ENCODE data around the gene ARHGEF28.

The ARHGEF28 gene

GRCh38 chr5:73821003-73821402 lies 195.0 kb downstream of the ARHGEF28 start:
- H3K4me1 Mint-ChIP-seq = no peaks in the 10 kb centered on the region
- no peaks in the 10 kb centered on the region for H3K9me3 Mint-ChIP-seq

DNA sequence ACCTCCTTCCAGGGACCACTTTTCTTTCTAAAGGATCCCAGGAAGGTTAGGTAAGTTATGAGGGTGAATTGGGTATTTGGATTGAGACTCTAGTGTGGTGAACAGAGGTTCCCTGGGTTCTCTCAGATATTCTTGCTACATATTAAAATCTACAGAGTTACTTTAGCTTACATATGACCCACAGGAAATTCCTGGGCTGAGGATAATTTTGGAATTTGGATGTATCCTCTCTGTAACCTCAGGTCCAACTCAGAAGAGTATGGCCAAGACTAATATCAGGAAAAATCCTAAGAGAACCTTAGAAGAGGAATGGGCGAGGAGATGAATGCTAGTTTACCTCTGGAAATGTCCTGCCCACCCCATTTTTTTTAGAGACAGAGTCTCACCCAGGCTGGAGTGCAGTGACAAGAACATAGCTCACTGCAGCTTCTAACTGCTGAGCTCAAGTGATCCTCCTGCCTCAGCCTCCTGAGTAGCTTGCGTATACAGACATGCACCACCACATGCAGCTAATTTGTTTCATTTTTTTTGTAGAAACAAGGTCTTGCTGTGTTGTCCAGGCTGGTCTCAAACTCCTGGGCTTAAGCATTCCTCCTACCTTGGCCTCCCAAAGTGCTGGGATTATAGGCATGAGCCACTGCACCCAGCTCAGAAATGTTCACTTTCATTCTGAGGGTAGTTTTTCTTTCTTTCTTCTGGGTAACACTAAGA lies 196.4 kb downstream of the ARHGEF28 start:
- DNase-seq = no peak
- Mint-ChIP-seq H3K36me3 (ENCODE audit: low read depth) (no peaks in the 10 kb centered on the region), H3K27me3 (peaks cover 4% of the 10 kb centered on the region), H3K4me1 (no peaks in the 10 kb centered on the region), H3K9me3 (no peaks in the 10 kb centered on the region), H3K27ac (no peak overlapping the region), H3K4me3 (no peak overlapping the region)
- no peak for ATAC-seq

More at GRCh38 chr5:73821003-73821402, 195.0 kb downstream of the ARHGEF28 start:
- Mint-ChIP-seq H3K27ac (no peak overlapping the region), H3K36me3 (ENCODE audit: low read depth) (no peaks in the 10 kb centered on the region), H3K4me3 (no peak overlapping the region), H3K27me3 (peaks cover 4% of the 10 kb centered on the region)
- ATAC-seq (no peak), DNase-seq (no peak)

- Mint-ChIP-seq H3K36me3 (ENCODE audit: low read depth) (no peaks in the 10 kb centered on the region), H3K27me3 (peaks cover 4% of the 10 kb centered on the region), H3K9me3 (no peaks in the 10 kb centered on the region), H3K27ac (no peak overlapping the region), H3K4me3 (no peak overlapping the region), H3K4me1 (no peaks in the 10 kb centered on the region)
- ATAC-seq (no peak), DNase-seq (no peak)
These were observed 197.0 kb downstream of the ARHGEF28 start for GRCh38 chr5:73822989-73823339.

DNA sequence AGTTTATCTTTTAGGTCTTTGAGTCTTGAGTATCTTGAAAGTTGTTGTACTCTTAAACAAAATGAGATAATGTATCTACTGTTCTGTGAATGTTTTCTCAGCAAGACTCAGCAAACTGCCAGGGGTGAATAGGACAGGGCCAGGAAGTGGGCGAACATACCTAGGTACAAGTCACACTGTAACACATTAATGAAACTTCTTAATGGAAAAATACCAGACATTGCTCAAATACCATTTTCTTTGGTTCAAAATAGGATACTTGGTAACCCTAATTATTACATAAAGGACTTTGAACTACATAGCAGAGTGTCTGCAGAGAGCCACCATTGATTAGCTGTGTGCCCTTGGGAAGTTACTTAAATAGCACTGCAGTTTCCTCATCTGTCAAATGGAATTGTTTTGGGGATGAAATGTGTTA lies 197.5 kb downstream of the ARHGEF28 start:
- no peak overlapping the region for H3K4me3 Mint-ChIP-seq
- no peaks in the 10 kb centered on the region for H3K36me3 Mint-ChIP-seq (ENCODE audit: low read depth)
- DNase-seq (no peak), ATAC-seq (no peak)
- no peak overlapping the region for H3K27ac Mint-ChIP-seq
- no peaks in the 10 kb centered on the region for H3K4me1 Mint-ChIP-seq
- no peaks in the 10 kb centered on the region for H3K9me3 Mint-ChIP-seq
- peaks cover 5% of the 10 kb centered on the region for H3K27me3 Mint-ChIP-seq

- Mint-ChIP-seq H3K4me3 (no peak overlapping the region), H3K27me3 (peaks cover 3% of the 10 kb centered on the region), H3K27ac (no peak overlapping the region), H3K4me1 (no peaks in the 10 kb centered on the region), H3K36me3 (ENCODE audit: low read depth) (no peaks in the 10 kb centered on the region), H3K9me3 (no peaks in the 10 kb centered on the region)
- DNase-seq = no peak
- ATAC-seq = no peak
These were observed 199.2 kb downstream of the ARHGEF28 start for GRCh38 chr5:73825199-73825598.

GRCh38 chr5:73825736-73826135 lies 199.7 kb downstream of the ARHGEF28 start:
- H3K27ac Mint-ChIP-seq = no peak overlapping the region
- no peak overlapping the region for H3K4me3 Mint-ChIP-seq
- H3K4me1 Mint-ChIP-seq = no peaks in the 10 kb centered on the region
- DNase-seq = no peak
- H3K9me3 Mint-ChIP-seq = no peaks in the 10 kb centered on the region
- H3K27me3 Mint-ChIP-seq = peaks cover 3% of the 10 kb centered on the region
- no peak for ATAC-seq
- H3K36me3 Mint-ChIP-seq (ENCODE audit: low read depth) = no peaks in the 10 kb centered on the region

- no peak for ATAC-seq
- no peak for DNase-seq
- Mint-ChIP-seq H3K4me1 (no peaks in the 10 kb centered on the region), H3K4me3 (no peak overlapping the region), H3K36me3 (ENCODE audit: low read depth) (no peaks in the 10 kb centered on the region), H3K27me3 (peaks cover 3% of the 10 kb centered on the region), H3K27ac (no peak overlapping the region), H3K9me3 (no peaks in the 10 kb centered on the region)
These were observed 200.5 kb downstream of the ARHGEF28 start for GRCh38 chr5:73826301-73827105.

DNA sequence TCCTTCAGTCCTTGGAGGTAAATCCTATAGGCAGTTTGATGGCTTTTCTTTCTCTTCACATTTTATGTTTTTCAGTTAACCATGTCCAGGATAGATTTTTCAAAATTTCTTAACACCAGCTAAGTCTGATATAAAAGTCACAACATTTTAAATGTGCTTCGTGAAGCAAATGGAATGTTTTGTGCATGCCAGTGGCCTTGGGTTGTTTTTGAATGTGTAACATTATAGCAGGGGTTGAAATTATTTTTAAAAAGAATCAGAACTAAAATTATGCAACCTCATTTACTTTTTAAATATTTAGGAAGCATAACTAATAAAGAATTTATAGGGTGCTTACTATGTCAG lies 201.1 kb downstream of the ARHGEF28 start:
- Mint-ChIP-seq H3K4me1 (no peaks in the 10 kb centered on the region), H3K4me3 (no peak overlapping the region), H3K27ac (no peak overlapping the region), H3K36me3 (ENCODE audit: low read depth) (no peaks in the 10 kb centered on the region), H3K9me3 (no peaks in the 10 kb centered on the region), H3K27me3 (peaks cover 3% of the 10 kb centered on the region)
- DNase-seq (no peak), ATAC-seq (no peak)

- ATAC-seq = no peak
- Mint-ChIP-seq H3K36me3 (ENCODE audit: low read depth) (no peaks in the 10 kb centered on the region), H3K27me3 (peaks cover 3% of the 10 kb centered on the region), H3K9me3 (no peaks in the 10 kb centered on the region), H3K27ac (no peak overlapping the region), H3K4me3 (no peak overlapping the region), H3K4me1 (no peaks in the 10 kb centered on the region)
- no peak for DNase-seq
These were observed 202.5 kb downstream of the ARHGEF28 start for GRCh38 chr5:73828465-73828864.

DNA sequence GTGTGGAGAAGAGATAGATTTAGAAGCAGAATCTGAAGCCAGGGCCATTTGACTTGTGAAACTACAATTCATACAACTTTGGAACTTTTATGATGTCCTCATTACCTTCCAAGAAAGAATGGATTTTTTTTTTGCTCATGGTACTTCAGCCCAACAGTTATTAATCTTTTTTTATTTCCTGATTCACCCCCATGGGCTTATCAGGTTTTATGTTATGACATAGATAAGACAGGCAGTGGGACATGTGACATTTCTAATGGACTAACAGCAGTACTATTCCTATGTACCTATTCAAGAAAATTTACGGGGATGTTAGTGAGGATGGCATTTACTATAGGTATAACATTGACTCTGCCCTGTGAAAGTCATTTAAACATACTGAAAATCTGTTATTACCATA lies 204.7 kb downstream of the ARHGEF28 start:
- Mint-ChIP-seq H3K27ac (no peak overlapping the region), H3K27me3 (peaks cover 3% of the 10 kb centered on the region)
- no peak for ATAC-seq

DNA sequence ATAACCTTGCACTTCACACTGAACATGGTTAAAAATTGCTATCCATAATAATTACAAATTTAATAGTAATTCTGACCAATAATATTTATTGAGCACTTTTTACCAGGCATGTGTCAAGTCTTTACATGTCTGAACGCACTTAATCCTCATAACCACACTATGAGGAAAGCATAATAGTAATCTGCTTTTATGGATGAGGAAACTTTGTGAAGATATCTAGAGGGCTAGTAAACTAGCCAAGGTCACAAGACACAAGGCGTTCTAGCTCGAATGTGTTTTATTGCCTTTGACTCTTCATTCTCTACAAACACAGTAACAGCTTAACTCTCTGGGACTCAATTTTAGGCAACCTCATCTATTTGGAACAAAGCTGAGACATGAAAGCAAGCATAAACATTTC lies 205.1 kb downstream of the ARHGEF28 start:
- Mint-ChIP-seq H3K27me3 (peaks cover 7% of the 10 kb centered on the region), H3K27ac (no peak overlapping the region), H3K36me3 (ENCODE audit: low read depth) (no peaks in the 10 kb centered on the region), H3K4me1 (no peaks in the 10 kb centered on the region), H3K4me3 (no peak overlapping the region), H3K9me3 (no peaks in the 10 kb centered on the region)
- no peak for DNase-seq
- no peak for ATAC-seq

More for the DNA sequence above, 204.7 kb downstream of the ARHGEF28 start:
- no peak for DNase-seq
- no peaks in the 10 kb centered on the region for H3K36me3 Mint-ChIP-seq (ENCODE audit: low read depth)
- no peaks in the 10 kb centered on the region for H3K9me3 Mint-ChIP-seq
- H3K4me1 Mint-ChIP-seq = no peaks in the 10 kb centered on the region
- H3K4me3 Mint-ChIP-seq = no peak overlapping the region

DNA sequence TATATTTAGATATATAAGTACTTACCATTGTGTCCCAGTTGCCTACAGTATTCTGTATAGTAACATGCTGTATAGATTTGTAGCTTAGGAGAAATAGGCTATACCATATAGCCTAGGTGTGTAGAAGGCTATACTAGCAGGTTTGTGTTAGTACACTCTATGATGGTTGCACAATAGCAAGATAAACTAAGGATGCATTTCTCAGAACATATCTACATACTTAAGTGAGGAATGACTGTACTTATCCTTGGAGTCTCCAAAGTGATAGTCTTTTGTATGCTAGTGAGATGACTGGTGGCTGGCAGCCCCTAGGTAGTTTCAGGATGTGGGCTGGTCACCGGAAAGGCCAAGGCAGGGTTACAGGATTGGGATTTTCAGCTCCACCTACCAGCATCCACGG lies 208.7 kb downstream of the ARHGEF28 start:
- ATAC-seq (no peak), DNase-seq (no peak)
- H3K4me3 Mint-ChIP-seq = no peak overlapping the region
- no peaks in the 10 kb centered on the region for H3K9me3 Mint-ChIP-seq
- H3K27ac Mint-ChIP-seq = no peak overlapping the region
- no peaks in the 10 kb centered on the region for H3K4me1 Mint-ChIP-seq
- no peaks in the 10 kb centered on the region for H3K36me3 Mint-ChIP-seq (ENCODE audit: low read depth)
- H3K27me3 Mint-ChIP-seq = peaks cover 8% of the 10 kb centered on the region

DNA sequence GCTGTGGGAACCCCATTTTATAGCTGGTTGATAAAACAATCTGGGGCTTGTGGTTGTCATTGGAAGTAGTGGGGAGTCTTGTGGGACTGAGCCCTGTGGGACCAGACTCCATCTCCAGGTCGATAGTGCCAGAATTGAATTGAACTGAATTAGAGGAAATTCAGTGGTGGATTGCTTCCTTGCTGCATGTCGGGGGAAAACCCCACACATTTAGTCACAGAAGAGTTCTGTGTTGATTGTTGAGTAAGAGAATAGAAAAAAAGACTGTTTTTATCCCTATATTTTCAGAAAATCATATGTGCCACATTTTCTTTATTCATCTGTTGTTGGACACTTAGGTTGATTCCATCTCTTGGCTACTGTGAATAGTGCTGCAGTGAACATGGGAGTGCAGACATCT lies 209.7 kb downstream of the ARHGEF28 start:
- Mint-ChIP-seq H3K36me3 (ENCODE audit: low read depth) (no peaks in the 10 kb centered on the region), H3K4me1 (no peaks in the 10 kb centered on the region), H3K9me3 (no peaks in the 10 kb centered on the region), H3K27ac (no peak overlapping the region), H3K27me3 (peaks cover 8% of the 10 kb centered on the region), H3K4me3 (no peak overlapping the region)
- ATAC-seq = no peak
- no peak for DNase-seq

- Mint-ChIP-seq H3K4me1 (no peaks in the 10 kb centered on the region), H3K9me3 (no peaks in the 10 kb centered on the region)
These were observed 210.6 kb downstream of the ARHGEF28 start for GRCh38 chr5:73836607-73837006.

GRCh38 chr5:73838901-73839300 lies 212.9 kb downstream of the ARHGEF28 start:
- no peak for ATAC-seq
- H3K27me3 Mint-ChIP-seq = peaks cover 10% of the 10 kb centered on the region
- H3K36me3 Mint-ChIP-seq (ENCODE audit: low read depth) = no peaks in the 10 kb centered on the region
- DNase-seq = no peak
- H3K4me3 Mint-ChIP-seq = no peak overlapping the region
- no peaks in the 10 kb centered on the region for H3K9me3 Mint-ChIP-seq
- H3K27ac Mint-ChIP-seq = no peak overlapping the region
- no peaks in the 10 kb centered on the region for H3K4me1 Mint-ChIP-seq

More at GRCh38 chr5:73836607-73837006, 210.6 kb downstream of the ARHGEF28 start:
- ATAC-seq (no peak), DNase-seq (no peak)
- Mint-ChIP-seq H3K4me3 (no peak overlapping the region), H3K36me3 (ENCODE audit: low read depth) (no peaks in the 10 kb centered on the region), H3K27ac (no peak overlapping the region), H3K27me3 (peaks cover 10% of the 10 kb centered on the region)

Data from activated naive CD8-positive, alpha-beta T cell treated with anti-CD3 and anti-CD28 coated beads, Interleukin-2, amount 50 U/mL, for 24 hours (primary cell).